ENCODE data around the gene STXBP5.

DNA sequence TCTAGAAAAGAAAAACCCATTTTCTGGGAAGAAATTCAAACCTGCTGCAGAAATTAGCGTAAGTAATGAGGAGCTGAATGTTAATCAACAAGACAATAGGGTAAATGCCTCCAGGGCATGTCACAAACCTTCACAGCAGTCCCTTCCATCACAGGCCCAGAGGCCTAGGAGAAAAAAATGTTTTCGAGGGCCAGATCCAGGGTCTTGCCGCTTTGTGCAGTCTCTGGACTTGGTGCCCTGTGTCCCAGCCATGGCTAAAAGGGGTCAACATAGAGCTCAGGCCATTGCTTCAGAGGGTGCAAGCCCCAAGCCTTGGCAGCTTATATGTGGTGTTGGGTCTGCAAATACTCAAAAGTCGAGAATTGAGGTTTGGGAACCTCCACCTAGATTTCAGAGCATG, 99.8 kb downstream of the STXBP5 start:
- TF ChIP-seq, protein P1, sequence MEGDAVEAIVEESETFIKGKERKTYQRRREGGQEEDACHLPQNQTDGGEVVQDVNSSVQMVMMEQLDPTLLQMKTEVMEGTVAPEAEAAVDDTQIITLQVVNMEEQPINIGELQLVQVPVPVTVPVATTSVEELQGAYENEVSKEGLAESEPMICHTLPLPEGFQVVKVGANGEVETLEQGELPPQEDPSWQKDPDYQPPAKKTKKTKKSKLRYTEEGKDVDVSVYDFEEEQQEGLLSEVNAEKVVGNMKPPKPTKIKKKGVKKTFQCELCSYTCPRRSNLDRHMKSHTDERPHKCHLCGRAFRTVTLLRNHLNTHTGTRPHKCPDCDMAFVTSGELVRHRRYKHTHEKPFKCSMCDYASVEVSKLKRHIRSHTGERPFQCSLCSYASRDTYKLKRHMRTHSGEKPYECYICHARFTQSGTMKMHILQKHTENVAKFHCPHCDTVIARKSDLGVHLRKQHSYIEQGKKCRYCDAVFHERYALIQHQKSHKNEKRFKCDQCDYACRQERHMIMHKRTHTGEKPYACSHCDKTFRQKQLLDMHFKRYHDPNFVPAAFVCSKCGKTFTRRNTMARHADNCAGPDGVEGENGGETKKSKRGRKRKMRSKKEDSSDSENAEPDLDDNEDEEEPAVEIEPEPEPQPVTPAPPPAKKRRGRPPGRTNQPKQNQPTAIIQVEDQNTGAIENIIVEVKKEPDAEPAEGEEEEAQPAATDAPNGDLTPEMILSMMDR (IDR thresholded peaks at IDR 0.05), result no peak
- TF ChIP-seq POLR2A (IDR thresholded peaks at IDR 0.05), result no peak
- no peak for TF ChIP-seq EP300 (IDR thresholded peaks at IDR 0.05)
